K562 treated with DMSO at 1 percent for 48 hours (cell line): ENCODE results near the gene VPS4B. TPM values are rescaled to one million over a fixed set of nuclear protein-coding genes. Genes with fewer than 3 reads are reported as not detected.

Experiments used
- total RNA-seq: library from RNA; unstranded; fragments of 300-600 nt; gene quantifications from 2 replicates; pipeline ENCODE4 v1.2.3, GENCODE V29; 2022; ENCODE audit warnings: low replicate concordance; ENCODE audit errors: extremely low read depth

VPS4B gene
- not detected in 2 replicates for total RNA-seq

DNA sequence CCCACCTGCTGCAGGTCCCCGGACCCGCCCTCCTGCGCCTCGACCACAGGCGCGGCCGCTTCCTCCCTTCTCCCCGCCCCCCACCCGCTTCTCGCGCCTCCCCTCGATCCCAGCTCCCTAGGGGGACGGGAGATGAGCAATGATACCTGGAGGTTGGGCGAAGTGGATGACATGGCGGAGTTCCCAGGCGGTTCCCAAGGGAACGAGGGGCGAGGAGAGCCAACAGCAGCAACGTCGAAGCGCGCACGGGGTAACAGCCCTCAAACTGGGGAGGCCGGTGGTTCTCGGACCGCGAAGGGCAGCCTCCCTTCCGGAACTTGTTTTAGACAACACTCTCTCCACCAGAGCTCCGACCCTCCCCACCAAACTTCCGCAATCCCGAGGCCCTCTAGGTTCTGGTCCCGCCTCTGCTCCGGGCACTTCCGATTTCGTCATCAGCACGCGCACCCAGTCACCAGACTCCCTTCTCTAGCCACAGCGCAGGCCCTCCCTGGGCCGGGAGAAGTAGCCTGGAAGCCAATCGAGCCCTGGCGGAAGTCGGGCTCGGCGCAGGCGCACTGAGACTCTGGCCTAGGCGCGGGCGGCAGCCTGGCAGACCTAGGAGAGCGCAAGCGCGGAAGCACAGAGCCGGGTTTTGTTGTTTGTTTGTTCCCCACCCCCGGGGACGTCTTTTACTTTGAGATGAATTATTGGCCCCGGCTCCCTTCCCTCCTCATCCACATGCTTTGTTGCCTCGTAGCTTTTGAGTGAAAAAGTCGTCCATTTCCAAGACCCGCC lies at the start of gene VPS4B:
TSS of gene VPS4B (minus strand) at position 390 of the 777 bp plus-strand sequence. CDS start at position 173, 217 bp downstream.

DNA sequence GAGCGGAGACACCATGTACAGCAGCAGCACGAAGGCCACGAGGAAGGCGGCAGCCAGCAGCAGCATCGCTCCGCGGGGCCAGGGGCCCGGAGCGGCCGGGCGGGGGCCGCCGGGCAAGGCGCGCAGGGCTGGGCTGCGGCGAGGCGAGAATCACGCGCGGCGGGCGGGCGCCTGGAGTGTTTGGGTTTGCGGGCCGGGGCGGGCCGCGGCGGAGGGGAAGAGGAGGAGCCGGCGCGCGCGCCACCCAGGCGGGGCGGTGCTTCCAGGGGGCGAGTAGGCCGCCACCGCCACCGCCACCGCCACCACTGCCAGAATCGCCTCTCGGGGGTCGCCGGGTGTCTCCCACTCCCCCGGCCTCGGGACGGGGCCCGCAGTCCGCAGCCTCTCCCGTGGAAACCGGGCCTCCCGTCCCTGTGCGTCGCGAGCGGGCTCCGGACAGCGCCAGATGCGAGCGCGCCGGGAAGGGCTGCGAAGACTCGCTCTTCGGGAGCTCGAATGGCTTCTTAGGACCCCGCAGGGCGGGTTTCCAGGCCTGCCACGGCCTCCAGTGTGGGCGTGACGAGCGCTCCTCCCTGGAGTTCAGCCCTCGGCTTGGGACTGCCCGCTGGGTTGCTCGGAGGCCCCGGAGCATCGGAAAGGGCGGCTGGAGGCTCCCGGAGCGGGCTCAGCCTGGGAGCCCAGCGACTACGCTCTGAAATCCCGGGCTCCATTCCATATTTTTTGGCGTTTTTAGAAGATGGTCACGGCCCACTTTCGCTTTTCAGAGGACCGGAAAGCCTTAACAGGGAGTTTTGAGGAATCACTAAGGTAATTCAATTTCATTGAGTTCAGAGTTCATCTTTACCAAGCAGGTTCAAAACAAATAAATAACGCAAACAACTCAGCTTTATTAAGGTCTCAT lies 55.0 kb downstream of the VPS4B start, which contains the start of gene KDSR:
TSS of gene KDSR (minus strand) at position 154 of the 901 bp plus-strand sequence. CDS start at position 66, 88 bp downstream.

Other genes starting within 250 kb of the VPS4B start
- not detected in 2 replicates for gene BCL2, start 102.7 kb downstream of the VPS4B start, total RNA-seq
- gene KDSR, start 55.3 kb downstream of the VPS4B start, total RNA-seq, result not detected in 2 replicates
- gene SERPINB5, start 54.5 kb upstream of the VPS4B start, total RNA-seq, result not detected in 2 replicates
- not detected in 2 replicates for gene SERPINB12, start 119.9 kb upstream of the VPS4B start, total RNA-seq
- not detected in 2 replicates for gene SERPINB13, start 164.9 kb upstream of the VPS4B start, total RNA-seq
- gene SERPINB4, start 221.8 kb upstream of the VPS4B start, total RNA-seq, result not detected in 2 replicates
- gene SERPINB3, start 239.4 kb upstream of the VPS4B start, total RNA-seq, result not detected in 2 replicates